GM21526 (cell line): ENCODE data around the gene ANKDD1A.
A peak's percentile ranks its signal among the peaks of the same experiment; 100 is the strongest.

ENCODE experiments used
- ATAC-seq: cut with Tn5 transposase; IDR thresholded peaks from one replicate; pipeline ENCODE4 v1.9.1; 2021; ENCODE audit warnings: moderate library complexity; ENCODE audit not compliant: unreplicated experiment, low FRiP score

The ANKDD1A gene

GRCh38 chr15:64894395-64895056, 17.2 kb upstream of the ANKDD1A start:
- peak; percentile 32 for ATAC-seq

DNA sequence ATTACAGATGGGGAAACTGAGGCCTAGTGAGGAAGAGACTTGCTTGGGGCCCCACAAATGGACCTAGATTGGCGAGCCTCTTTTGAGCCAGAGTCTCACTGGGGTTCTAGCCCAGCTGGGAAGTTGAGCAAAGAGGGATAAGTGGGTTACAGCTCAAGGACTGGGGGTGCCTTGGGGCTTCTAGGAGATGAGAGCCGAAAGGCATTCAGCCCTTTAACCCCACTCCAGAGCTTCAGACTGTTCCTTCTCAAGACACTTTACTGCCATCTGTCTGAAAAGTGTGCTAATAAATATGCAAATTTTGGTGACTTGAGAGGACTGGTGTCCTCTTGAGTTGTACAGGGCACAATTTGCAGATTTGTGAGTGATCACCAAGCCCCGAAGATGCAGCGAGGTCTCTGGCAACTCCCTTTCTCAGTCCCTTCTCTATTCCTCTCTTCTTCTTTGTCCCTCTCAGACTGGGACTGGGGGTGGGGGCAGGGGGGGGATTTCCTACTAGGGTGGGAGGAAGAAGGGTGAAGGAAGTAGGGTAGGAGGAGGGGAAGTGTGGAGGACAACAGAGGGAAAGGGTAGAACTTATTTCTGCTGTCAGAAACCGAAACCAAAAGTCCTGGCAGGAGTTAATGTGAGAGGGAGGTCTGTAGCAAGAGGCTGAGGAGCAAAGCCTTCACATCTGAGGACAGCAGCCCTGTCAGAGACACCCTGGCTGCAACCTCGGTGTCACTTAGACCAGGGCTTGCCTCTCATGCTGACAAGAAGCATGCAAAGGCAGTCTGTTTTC, 16.2 kb upstream of the ANKDD1A start:
- no peak for ATAC-seq

DNA sequence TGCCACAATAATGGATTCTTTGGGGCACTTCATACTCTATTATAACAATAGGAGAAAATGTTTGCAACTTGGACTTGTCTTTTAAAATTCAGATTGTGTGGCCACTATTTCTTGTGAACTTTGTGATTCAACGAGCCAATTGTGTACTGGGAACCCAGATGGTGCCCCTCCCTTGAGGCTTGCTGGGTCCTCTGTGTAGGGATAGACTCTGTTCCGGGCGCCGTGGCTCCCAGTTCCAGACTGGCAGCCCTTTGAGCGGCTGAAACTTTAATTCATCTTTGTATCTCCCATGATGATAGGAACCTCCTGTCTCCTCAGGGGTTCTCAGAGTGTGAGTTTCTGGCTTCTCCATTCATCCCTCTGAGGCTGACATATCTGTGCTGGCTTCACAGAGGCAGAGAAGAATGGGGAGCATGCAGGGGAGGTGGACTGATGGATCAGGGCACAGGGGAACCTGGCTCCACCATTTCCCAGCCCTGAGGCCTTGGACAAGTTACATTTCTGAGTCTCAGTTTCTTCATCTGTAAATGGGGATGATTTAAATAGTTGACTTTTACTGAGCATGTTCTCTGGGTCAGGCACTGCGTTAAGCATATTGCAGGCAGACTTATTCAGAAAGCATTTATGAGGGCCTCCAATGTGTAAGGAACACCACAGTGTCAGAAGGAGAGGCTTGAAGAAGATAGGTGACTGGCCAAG, 15.2 kb upstream of the ANKDD1A start:
- no peak for ATAC-seq

DNA sequence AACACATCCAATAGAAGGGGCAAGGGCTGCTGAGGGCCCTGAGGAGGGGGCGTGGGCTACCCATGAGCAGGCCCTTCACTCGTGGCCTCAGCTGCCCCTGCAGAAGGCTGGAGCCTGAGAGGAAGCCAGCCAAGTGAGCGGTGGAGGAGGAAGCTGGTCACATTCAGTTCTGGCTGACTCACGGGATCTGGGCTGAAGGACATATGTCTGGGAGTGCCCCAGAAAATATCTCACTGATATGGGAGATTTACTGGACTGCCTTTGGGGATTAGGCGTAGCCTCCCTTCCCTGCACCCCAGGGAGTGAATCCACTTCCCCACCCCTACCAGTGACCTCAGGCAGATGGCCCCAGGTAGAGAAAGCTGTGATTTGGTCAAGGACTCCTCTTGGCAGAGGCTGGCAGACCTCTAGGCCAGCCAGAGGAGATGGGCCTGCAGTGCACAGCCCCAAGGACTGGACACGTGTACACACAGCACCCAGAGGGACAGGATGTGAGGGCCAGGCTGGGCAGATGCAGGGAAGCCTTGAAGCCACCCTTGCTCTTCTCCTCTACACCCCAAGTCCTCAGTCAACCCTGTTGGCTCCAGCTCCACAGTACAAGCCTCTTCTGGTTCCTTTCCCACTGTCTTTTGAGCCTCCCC, 14.2 kb upstream of the ANKDD1A start:
- ATAC-seq, result no peak

- ATAC-seq, result no peak
Measured at GRCh38 chr15:64898406-64898805, 13.3 kb upstream of the ANKDD1A start.

DNA sequence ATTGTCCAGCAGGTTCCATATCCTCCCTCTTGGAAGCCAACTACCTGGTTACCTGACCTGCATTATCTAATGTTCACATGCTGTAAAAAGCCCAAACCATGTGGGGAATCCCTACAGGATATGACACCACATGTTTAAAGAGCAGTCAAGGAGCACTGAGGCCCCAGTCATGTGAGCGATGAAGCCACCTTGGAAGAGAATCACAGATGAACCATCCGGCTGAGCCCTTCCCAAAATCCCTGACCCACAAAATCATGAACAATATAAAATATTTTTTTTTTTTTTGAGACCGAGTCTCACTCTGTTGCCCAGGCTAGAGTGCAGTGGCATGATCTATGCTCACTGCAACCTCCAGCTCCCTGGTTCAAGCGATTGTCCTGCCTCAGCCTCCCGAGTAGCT, 10.6 kb upstream of the ANKDD1A start:
- no peak for ATAC-seq

GRCh38 chr15:64901914-64902313, 9.8 kb upstream of the ANKDD1A start:
- ATAC-seq, result no peak

- ATAC-seq, result no peak
Measured at GRCh38 chr15:64902863-64903262, 8.8 kb upstream of the ANKDD1A start.

DNA sequence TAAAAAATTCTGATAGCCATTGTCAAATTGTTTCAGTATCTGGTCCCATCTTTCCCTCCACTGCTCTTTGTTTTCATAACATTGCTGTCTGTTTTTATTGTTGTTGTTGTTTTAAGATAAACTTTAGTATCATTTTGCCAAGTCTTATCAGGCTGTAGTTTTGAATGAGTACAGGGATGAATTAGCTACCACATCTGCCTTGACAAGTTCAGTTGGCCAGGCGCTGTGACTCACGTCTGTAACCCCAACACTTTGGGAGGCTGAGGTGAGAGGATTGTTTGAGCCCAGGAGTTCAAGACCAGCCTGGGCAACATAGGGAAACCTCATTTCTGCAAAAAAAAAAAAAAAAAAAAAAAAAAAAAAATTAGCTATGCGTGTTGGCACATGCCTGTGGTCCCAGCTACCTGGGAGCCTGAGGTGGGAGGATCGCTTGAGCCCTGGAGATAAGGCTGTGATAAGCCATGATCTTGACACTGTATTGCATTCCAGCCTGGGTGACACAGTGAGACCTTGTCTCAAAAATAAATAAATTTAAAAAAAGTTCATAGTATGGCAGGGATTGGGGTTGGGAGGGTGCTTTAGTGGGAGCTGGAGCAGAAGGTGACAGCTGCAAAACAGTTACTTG, 8.3 kb upstream of the ANKDD1A start:
- ATAC-seq, result no peak

DNA sequence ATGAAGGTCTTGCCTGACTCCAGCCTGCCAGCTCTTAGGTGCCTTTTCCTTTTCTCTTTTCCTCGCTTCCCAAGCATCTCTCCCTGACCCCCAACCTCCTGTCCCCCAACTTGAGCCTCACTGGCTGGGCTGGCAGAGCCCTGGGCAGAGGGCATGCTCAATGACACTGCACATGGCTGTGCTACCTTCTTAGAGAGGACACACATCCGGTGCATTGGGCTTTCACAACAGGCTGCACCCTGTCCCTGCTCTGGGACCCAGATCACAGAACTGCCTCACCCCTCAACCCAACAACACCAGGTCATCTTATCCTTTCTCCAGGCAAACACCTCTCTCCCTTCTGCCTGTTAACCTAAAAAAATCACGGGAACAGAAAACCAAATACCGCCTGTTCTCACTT, 7.5 kb upstream of the ANKDD1A start:
- ATAC-seq, result no peak

DNA sequence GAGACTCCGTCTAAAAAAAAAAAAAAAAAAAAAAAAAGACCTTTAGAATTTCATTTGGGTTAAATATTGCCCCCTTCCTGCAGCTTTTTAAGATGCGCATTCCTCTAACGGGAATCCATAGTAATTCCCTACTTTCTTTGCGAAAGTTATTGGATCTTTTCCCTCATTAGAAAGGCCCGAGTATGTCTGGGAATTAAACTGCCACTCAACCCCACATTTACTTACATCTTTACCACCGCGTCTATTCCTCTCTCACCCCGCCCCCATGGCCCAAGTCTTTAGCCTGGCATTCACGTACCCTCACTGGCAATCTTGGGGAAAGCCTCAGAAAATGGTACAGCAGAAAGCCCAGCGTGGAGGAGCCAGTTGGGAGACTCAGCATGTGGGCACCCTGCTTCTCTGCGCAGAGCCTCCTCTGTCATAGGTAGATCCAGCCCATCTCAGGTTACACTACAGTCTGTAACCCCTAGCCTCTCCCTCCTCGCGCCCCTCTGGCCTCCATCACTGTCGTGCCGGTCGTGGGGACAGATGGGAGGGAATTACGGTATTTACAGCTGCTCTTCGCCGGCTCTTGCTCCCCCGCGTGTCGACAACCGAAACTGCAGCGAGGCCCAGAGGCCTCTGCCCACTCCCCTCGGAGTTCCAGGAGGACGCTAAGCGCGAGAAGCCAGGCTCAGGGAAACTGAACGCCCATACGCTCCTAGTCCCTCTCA, 6.4 kb upstream of the ANKDD1A start:
- ATAC-seq, result no peak

DNA sequence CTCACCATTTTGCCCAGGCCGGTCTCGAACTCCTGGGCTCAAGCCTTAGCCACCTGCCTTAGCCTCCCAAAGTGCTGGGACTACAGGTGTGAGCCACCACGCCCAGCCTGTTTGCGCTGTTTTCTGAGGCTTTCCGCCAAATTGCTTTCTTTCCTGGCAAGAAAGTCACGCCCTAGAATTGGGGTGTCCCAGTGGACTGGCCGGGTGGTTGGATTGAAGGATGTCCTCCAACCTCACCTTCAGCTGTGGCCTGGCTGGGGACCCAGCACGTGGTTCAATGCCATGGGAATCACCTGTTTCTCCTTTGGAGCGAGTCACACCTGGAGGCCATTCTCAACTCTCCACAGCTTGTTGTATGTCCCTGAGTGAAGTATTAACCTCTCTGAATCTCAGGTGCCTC, 5.8 kb upstream of the ANKDD1A start:
- ATAC-seq, result no peak

GRCh38 chr15:64906402-64906801, 5.3 kb upstream of the ANKDD1A start:
- ATAC-seq, result no peak

GRCh38 chr15:64907991-64908390, 3.7 kb upstream of the ANKDD1A start:
- no peak for ATAC-seq

DNA sequence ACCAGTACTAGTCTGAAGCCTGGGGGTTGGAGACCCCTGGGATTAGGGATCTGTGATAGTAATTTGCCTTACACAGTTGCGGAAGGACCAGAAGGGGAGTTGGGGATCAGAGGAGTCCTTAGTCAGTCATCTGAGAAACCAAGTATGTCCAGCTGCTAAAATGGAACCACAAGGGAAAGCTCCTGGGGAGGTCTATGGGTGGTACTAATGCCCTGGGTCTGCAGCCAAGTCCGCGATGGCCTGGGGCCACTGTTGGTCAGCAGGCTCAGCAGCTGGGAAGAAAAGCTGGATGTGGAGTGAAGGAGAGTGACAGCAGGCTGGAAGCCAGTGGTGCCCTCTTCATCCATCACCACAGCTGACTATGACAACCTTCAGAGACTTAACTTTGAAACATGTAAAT, 2.2 kb upstream of the ANKDD1A start:
- ATAC-seq, result no peak

DNA sequence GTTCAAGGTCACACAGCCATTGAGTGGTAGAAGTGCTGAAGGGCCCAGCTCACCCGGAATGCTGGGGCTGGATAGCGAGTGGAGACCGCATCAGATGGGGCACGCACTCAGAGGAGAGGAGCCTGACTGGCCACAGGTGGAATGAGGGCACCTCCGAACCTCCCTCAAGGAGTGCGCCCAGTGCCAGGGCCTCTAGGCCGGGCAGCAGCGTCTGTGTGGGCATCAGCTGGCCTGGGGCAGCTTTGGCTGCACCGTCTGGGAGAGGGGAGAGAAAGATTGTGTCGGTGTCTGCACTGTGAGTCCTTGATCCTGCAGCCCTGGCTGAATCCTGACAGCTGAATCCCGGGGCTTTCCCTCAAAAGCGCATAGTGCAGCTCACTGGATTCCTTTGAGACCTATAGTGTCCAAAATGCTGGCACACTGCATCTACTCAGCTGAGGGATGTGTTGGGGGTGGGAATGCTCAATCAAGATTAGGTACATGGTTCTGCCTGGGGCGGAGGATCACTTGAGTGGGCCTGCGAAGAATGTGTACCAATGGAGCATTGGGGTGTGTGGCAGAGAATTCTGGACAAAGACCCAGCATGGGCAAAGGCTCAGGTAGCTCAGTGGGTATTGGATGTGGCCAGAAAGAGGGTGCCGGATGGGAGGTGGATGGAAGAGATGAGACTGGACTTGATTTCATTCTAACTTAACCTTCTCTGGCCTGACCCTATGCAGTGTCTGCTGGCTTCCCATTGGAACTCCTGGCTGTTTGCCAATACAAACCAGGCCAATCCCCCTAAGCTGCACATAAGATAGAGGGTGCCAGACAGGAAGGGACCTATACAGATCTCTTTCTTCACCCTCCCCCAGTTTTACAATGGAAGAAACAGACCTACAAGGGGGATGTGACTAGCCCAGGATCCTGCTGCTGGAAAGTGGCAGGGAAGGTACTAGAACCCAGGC, 950 bp downstream of the ANKDD1A start:
- ATAC-seq, result no peak

GRCh38 chr15:64915518-64916227, 4.0 kb downstream of the ANKDD1A start:
- no peak for ATAC-seq

DNA sequence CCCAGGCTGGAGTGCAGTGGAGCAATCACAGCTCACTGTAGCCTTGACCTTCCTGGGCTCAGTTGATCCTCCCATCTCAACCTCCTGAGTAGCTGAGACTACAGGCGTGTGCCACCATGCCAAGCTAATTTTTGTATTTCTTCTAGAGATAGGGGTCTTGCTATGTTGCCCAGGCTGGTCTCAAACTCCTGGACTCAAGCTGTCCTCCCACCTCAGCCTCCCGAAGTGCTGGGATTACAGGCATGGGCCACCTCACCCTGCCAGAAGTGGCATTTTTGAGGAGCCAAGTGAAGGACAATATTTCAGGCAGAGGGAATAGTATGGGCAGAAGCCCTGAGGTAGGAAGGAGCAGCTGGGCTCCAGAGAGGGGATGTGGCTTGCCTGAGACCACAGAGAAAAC, 4.7 kb downstream of the ANKDD1A start:
- ATAC-seq, result no peak
